Measurements from ENCODE around the gene SRGAP2B. TPM values are rescaled to one million over a fixed set of nuclear protein-coding genes. Genes with fewer than 3 reads are reported as not detected.
"Not testable (repeated sequence)": the region's sequence is repeated elsewhere in the genome, so short reads cannot be mapped to it uniquely, and the experiment has no call there.

Gene SRGAP2B
- total RNA-seq, 1 experiment from 2014 or later, result 22.0 TPM

DNA sequence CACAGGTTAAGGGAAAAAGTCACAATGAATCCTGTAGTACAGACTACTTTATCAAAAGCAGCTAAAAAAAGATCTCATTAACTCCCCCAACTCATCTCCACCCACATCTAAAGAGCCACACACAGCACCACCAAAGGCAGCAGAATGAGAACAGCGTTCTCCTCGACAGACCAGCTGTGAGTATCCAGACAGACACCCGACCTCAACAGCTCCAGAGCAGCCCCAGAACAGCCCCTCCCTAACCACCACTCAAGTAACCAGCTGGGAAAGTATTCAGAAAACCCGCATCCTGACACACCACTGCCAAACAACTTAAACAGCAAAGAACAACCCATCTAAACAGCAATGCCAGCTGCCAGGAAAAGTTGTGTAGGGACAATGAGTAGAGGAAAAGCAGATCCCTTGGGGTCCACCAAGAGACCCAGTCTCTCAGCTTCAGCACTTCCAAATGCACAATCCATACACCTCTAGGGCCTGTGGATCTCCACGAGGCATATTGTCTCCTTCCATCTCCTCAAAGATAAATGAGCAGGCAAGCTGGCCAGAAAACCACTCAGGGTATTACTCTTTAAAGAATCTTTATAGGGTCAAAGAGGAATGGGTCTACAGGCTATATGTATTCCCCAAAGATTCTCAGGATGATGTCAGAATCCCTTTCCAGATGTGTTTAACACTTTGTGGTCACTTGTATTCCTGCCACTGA, 49.4 kb downstream of the SRGAP2B start:
- DNase-seq (ENCODE audit: low read depth), result not testable (repeated sequence)

DNA sequence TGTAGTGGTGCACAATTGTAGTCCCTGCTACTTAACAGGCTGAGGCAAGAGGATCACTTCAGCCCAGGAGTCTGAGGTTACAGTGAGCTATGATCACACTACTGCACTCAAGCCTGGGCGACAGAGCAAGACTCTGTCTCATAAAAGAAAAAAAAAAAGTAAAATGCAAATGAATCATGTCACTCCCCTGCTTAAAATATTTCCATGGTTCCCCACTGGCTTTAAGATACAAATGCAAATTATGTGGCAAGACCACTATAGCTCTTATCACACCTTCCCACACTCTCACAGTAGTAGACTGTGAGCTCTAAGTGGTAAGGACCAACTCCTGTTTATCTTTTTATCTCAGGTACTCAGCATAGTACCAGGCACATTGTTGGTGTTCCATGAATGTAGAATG, 53.6 kb downstream of the SRGAP2B start:
- not testable (repeated sequence) for DNase-seq (ENCODE audit: low read depth)

DNA sequence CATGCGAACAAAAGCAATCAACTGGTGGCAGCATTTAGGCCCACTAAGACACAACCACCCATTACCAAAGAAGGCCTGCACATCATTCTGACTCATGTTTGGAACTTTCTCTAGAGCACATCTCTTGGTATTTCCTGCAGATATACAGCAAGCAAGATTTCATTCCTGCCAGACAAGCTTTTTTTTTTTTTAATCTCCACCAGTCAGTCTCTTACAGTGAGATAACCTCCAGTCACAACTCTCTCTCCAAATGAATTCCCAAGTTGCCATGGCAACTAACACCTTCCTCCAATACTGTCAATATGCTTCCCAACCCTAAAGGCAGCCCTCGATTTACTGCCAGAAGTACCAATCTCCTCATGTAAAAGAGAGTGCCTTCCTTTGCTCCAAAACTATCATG, 59.1 kb downstream of the SRGAP2B start:
- not testable (repeated sequence) for DNase-seq (ENCODE audit: low read depth)

GRCh38 chr1:145033523-145033922, 61.6 kb downstream of the SRGAP2B start:
- DNase-seq (ENCODE audit: low read depth), result not testable (repeated sequence)

DNA sequence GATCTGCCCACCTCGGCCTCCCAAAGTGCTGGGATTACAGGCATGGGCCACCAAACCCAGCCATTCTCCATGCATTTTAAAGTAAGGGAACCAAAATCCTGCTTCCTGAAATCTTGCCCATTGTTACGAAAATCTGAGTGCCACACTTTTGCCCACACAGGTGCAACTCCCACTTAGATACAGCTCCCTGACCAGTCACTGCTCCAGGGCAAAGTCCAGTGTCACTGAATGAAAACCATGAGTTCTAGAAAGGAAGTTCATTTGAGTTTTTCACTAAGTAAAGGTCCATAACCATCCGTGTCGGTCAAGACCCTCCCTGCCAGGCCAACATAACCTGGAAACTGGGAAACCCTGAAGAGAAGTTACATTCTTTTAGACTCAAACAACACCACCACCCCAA, 67.9 kb downstream of the SRGAP2B start:
- DNase-seq (ENCODE audit: low read depth), result not testable (repeated sequence)

- DNase-seq (ENCODE audit: low read depth), result not testable (repeated sequence)
Observed at GRCh38 chr1:145025286-145025685, 69.8 kb downstream of the SRGAP2B start.

- not testable (repeated sequence) for DNase-seq (ENCODE audit: low read depth)
Observed at GRCh38 chr1:145022259-145022658, 72.9 kb downstream of the SRGAP2B start.

- not testable (repeated sequence) for DNase-seq (ENCODE audit: low read depth)
Observed at GRCh38 chr1:145021749-145022148, 73.4 kb downstream of the SRGAP2B start.

GRCh38 chr1:145019709-145020108, 75.4 kb downstream of the SRGAP2B start:
- DNase-seq (ENCODE audit: low read depth), result not testable (repeated sequence)

GRCh38 chr1:145017725-145018124, 77.4 kb downstream of the SRGAP2B start:
- DNase-seq (ENCODE audit: low read depth), result not testable (repeated sequence)

- not testable (repeated sequence) for DNase-seq (ENCODE audit: low read depth)
Observed at GRCh38 chr1:145016492-145016862, 78.7 kb downstream of the SRGAP2B start.

- not testable (repeated sequence) for DNase-seq (ENCODE audit: low read depth)
Observed at GRCh38 chr1:145015744-145016491, 79.2 kb downstream of the SRGAP2B start.

DNA sequence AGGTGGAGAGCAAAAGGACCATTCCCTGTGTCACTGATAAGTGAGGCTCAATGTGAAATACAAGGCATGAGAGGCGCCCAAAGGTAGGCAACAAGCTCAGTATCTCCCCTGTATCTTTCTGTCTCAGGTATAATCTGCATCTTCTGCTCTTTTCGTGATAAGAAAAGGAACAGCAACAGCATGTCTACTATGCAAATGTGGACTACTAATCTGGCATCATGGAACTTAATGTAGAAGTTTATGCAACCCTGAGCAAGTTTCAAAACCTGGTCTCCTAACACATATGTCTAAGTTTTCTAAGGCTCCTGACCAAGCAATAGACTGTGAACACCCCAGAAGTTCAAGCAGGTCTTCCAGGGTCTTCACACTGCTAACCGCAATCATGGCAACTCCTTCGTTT, 81.8 kb downstream of the SRGAP2B start:
- DNase-seq (ENCODE audit: low read depth), result not testable (repeated sequence)

GRCh38 chr1:145011811-145012210, 83.3 kb downstream of the SRGAP2B start:
- DNase-seq (ENCODE audit: low read depth), result not testable (repeated sequence)

- DNase-seq (ENCODE audit: low read depth), result not testable (repeated sequence)
Observed at GRCh38 chr1:145010580-145010979, 84.5 kb downstream of the SRGAP2B start.

DNA sequence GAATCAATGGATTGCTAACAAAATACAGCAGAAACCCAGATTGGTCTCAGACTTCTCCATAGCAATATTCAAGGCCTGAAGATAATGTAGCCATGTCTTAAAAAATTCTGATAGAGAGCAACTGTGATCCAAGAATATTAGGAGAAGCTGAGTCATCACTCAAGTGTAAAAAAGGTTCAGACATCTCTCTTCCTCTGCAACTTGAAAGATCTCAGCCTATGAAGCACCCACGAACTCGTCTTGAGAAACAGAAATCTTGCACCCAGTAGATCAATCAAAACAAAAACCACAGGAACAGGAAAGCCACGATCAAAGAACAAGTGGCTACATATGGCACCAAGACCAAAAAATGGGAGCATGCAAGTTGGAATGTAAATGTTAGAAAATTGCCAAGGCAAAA, 85.2 kb downstream of the SRGAP2B start:
- not testable (repeated sequence) for DNase-seq (ENCODE audit: low read depth)

DNA sequence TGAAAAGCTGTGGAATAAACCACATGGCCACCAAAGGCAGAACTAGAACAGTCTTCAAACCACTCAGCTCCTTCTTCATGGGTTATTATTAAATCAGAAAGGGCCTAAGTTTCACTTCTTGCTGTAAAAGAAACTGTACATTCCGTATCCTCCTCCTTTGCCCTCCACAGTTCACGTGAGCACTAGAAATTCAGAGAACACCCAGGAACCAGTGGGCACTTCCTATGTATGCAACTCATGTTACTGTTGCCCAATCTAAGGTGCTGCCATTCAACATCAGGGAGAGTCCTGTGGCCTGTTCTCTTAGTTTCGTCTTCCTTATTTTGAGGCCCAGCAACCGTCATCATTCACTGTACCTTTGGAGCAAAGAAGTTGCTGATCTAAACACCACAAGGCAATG, 86.7 kb downstream of the SRGAP2B start:
- DNase-seq (ENCODE audit: low read depth), result not testable (repeated sequence)

- not testable (repeated sequence) for DNase-seq (ENCODE audit: low read depth)
Observed at GRCh38 chr1:145005142-145005541, 90.0 kb downstream of the SRGAP2B start.

GRCh38 chr1:145001381-145001780, 93.7 kb downstream of the SRGAP2B start:
- DNase-seq (ENCODE audit: low read depth), result not testable (repeated sequence)

- DNase-seq (ENCODE audit: low read depth), result not testable (repeated sequence)
Observed at GRCh38 chr1:145000743-145001326, 94.3 kb downstream of the SRGAP2B start.

GRCh38 chr1:145000074-145000742, 94.9 kb downstream of the SRGAP2B start:
- DNase-seq (ENCODE audit: low read depth), result not testable (repeated sequence)

- DNase-seq (ENCODE audit: low read depth), result not testable (repeated sequence)
Observed at GRCh38 chr1:144998981-144999273, 96.2 kb downstream of the SRGAP2B start.

Measured in Daoy (cell line).